Measurements from ENCODE around the gene DNAJA2. TPM values are rescaled to one million over a fixed set of nuclear protein-coding genes. Genes with fewer than 3 reads are reported as not detected.

DNAJA2 gene
- total RNA-seq, 1 experiment from 2014 or later: 85.2 TPM

DNA sequence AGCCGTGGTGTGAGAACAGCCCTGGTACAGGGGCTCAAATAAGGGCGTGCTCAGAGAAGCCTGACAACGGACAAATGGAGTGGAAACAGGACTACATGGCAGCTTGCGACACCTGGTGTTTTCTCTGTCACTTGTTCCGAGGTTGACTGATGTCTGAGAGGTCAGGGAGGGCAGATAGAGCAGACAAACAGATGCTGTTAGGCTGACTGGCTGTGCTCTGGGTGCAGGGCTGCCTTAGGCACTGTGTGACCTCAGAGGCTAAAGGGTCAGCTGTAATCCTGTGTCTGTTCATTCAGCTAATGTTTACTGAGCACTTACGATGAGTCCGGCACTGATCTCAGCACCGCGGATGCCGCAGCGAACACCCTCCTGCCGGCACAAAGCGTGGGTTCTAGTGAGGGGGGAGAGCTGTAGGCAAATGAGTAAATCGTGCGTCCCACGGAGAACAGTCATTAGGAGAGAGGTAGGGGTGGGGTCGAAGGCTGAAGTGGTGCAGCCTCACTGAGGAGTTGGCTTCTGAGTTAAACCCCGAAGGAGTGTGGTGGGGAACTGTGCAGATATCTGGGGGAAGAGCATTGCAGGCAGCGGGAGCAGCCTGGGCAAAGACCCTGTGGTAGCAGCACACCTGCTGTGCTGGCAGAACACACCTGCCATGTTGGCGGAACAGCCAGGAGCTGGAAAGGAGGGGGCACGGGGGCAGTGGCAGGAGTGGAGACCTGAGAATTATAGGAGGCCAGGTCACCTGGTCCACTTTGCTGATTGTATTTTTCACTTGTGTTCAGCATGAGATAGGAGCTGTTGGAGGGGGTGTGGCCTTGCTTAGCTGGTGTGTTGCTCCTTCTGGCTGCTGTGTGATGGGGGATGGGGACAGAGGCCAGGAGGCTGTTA, 54.3 kb downstream of the DNAJA2 start:
- TF ChIP-seq, protein P1, sequence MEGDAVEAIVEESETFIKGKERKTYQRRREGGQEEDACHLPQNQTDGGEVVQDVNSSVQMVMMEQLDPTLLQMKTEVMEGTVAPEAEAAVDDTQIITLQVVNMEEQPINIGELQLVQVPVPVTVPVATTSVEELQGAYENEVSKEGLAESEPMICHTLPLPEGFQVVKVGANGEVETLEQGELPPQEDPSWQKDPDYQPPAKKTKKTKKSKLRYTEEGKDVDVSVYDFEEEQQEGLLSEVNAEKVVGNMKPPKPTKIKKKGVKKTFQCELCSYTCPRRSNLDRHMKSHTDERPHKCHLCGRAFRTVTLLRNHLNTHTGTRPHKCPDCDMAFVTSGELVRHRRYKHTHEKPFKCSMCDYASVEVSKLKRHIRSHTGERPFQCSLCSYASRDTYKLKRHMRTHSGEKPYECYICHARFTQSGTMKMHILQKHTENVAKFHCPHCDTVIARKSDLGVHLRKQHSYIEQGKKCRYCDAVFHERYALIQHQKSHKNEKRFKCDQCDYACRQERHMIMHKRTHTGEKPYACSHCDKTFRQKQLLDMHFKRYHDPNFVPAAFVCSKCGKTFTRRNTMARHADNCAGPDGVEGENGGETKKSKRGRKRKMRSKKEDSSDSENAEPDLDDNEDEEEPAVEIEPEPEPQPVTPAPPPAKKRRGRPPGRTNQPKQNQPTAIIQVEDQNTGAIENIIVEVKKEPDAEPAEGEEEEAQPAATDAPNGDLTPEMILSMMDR (conservative IDR thresholded peaks at IDR 0.05; ENCODE audit: low read depth, low read length): no peak
- no peak for TF ChIP-seq EZH2 (IDR thresholded peaks at IDR 0.05; ENCODE audit: borderline replicate concordance, low read depth, low read length, poor library complexity, severe bottlenecking)
- H3K36me3 ChIP-seq (ENCODE audit: insufficient read depth, low read length, poor library complexity, severe bottlenecking): peaks cover 31% of the 10 kb centered on the region
- intact Hi-C loops (cut with micrococcal nuclease; ENCODE audit: unreplicated experiment): no loop called here
- no peak overlapping the region for H3K4me3 ChIP-seq (ENCODE audit: low read depth, low read length, poor library complexity, severe bottlenecking)
- ChIA-PET CTCF (no interaction called here), POLR2A (ENCODE audit: low non-redundant PET) (no interaction called here)
- H3K9me3 ChIP-seq (ENCODE audit: low read depth, low read length, poor library complexity, severe bottlenecking): no peaks in the 10 kb centered on the region
- H3K27ac ChIP-seq (ENCODE audit: low read depth, low read length, poor library complexity, severe bottlenecking): no peak overlapping the region
- BruUV-seq (replicated peaks): no TSS peak
- H3K27me3 ChIP-seq (replicated peaks; ENCODE audit: insufficient read depth, low read depth, low read length, poor library complexity): no peaks in the 10 kb centered on the region
- no peak for DNase-seq (ENCODE audit: low spot score)
- H3K4me1 ChIP-seq (ENCODE audit: insufficient read depth, low read length, poor library complexity, severe bottlenecking): no peaks in the 10 kb centered on the region

DNA sequence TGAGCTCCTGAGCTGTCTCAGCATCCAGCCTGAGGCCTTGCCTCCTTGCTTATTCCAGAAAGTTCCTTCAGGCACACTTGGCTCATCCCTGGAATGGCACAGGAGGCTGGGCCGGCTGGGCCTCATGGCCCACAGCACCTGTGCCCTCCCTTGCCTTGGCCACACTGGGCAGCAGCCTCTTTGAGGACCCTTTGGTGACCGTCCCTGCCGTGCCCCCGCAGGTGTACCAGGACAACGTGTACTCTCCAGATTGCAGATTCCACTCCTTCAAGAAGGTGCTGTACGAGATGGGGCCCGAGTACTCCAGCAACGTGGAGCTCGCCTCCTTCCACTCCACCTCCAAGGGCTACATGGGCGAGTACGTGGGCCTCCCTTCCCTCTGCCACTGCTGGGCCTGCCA, 55.1 kb downstream of the DNAJA2 start:
- Histone ChIP-seq H3K36me3 (ENCODE audit: insufficient read depth, low read length, poor library complexity, severe bottlenecking) (peaks cover 23% of the 10 kb centered on the region), H3K4me1 (ENCODE audit: insufficient read depth, low read length, poor library complexity, severe bottlenecking) (no peaks in the 10 kb centered on the region), H3K27me3 (replicated peaks; ENCODE audit: insufficient read depth, low read depth, low read length, poor library complexity) (no peaks in the 10 kb centered on the region), H3K4me3 (ENCODE audit: low read depth, low read length, poor library complexity, severe bottlenecking) (no peak overlapping the region), H3K9me3 (ENCODE audit: low read depth, low read length, poor library complexity, severe bottlenecking) (no peaks in the 10 kb centered on the region), H3K27ac (ENCODE audit: low read depth, low read length, poor library complexity, severe bottlenecking) (no peak overlapping the region)
- intact Hi-C loops (cut with micrococcal nuclease; ENCODE audit: unreplicated experiment): no loop called here
- DNase-seq (ENCODE audit: low spot score): no peak
- POLR2A ChIA-PET (ENCODE audit: low non-redundant PET): no interaction called here
- no peak for TF ChIP-seq EZH2 (IDR thresholded peaks at IDR 0.05; ENCODE audit: borderline replicate concordance, low read depth, low read length, poor library complexity, severe bottlenecking)
- TF ChIP-seq, protein P1 (conservative IDR thresholded peaks at IDR 0.05; ENCODE audit: low read depth, low read length): no peak
- no TSS peak for BruUV-seq (replicated peaks)
- CTCF ChIA-PET: no interaction called here

DNA sequence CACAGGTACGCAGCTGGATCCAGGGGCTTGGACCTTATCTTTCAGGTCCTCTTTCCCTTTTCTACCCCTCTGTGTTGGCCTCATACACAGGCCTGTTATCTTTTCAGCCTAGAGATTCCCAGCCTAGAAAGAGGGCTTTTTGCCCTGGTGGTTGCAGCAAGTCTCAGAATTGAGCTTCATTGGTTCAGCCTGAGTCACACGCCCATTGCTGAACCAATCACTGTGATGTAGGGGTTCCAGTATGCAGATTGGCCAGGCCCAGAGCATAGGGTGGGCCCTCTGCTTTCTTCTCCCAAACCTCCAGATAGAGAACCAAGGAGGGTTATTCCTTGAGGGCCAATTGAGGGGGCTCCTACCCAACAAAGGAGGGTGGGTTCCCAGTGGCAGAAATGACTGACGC, 56.5 kb downstream of the DNAJA2 start:
- Histone ChIP-seq H3K4me3 (ENCODE audit: low read depth, low read length, poor library complexity, severe bottlenecking) (no peak overlapping the region), H3K9me3 (ENCODE audit: low read depth, low read length, poor library complexity, severe bottlenecking) (no peaks in the 10 kb centered on the region), H3K27ac (ENCODE audit: low read depth, low read length, poor library complexity, severe bottlenecking) (no peak overlapping the region), H3K27me3 (replicated peaks; ENCODE audit: insufficient read depth, low read depth, low read length, poor library complexity) (no peaks in the 10 kb centered on the region), H3K4me1 (ENCODE audit: insufficient read depth, low read length, poor library complexity, severe bottlenecking) (no peaks in the 10 kb centered on the region), H3K36me3 (ENCODE audit: insufficient read depth, low read length, poor library complexity, severe bottlenecking) (peaks cover 10% of the 10 kb centered on the region)
- DNase-seq (ENCODE audit: low spot score): peak; percentile 27
- ChIA-PET POLR2A (ENCODE audit: low non-redundant PET) (no interaction called here), CTCF (interaction anchor here (0.5 to 1.0 kb wide), 3 partner anchors 8 to 63 kb away, joined by 3 to 23 read pairs (median 5); no protein-coding TSS in a partner anchor)
- no peak for TF ChIP-seq EZH2 (IDR thresholded peaks at IDR 0.05; ENCODE audit: borderline replicate concordance, low read depth, low read length, poor library complexity, severe bottlenecking)
- TF ChIP-seq, protein P1 (conservative IDR thresholded peaks at IDR 0.05; ENCODE audit: low read depth, low read length): no peak
- BruUV-seq (replicated peaks): no TSS peak
- intact Hi-C loops (cut with micrococcal nuclease; ENCODE audit: unreplicated experiment): no loop called here
